Esophagus muscularis mucosa (tissue), 4 donors: ENCODE measurements around the gene EHD1. TPM values are rescaled to one million over a fixed set of nuclear protein-coding genes. Genes with fewer than 3 reads are reported as not detected.
A peak's percentile ranks its signal among the peaks of the same experiment; 100 is the strongest.

Source experiments
- DNase-seq: peaks from one replicate; pipeline ENCODE4 v3.0.0-alpha.2; 2017; ENCODE audit errors: extremely low spot score
- H3K27ac ChIP-seq, 4 donors: fragments of 200-600 bp; sonication (generic); replicated peaks in 1 of 4; 1 replicate in 3 of 4; 2 replicates in 1 of 4; pipeline ENCODE4 v1.5.1; 2016 to 2019; ENCODE audit warnings: mild to moderate bottlenecking in 1 of 4
- H3K27me3 ChIP-seq, 4 donors: fragments of 200-600 bp; sonication (generic); one replicate each; pipeline versions ENCODE4 v1.5.1 to v1.6.0; 2016 to 2019
- H3K36me3 ChIP-seq, 4 donors: fragments of 200-600 bp; sonication (generic); one replicate each; pipeline ENCODE4 v1.5.1; 2016 to 2019
- H3K4me1 ChIP-seq, 4 donors: fragments of 200-600 bp; sonication (generic); one replicate each; pipeline ENCODE4 v1.5.1; 2016 to 2019
- H3K4me3 ChIP-seq, 4 donors: fragments of 200-600 bp; sonication (generic); 1 replicate in 2 of 4; 2 replicates in 2 of 4; pipeline ENCODE4 v1.5.1; 2016 to 2019; ENCODE audit warnings: mild to moderate bottlenecking in 4 of 4, moderate library complexity in 1 of 4
- H3K9me3 ChIP-seq, 4 donors: fragments of 200-600 bp; sonication (generic); 1 replicate in 3 of 4; 2 replicates in 1 of 4; pipeline ENCODE4 v1.5.1; 2016 to 2019
- CTCF ChIP-seq, 3 experiments: fragments of 200-600 bp in 2 of 3; fragments of 450-650 bp in 1 of 3; sonication (generic) in 2 of 3; IDR thresholded peaks; one replicate each; pipeline ENCODE4 v1.5.1; 2017 to 2019; ENCODE audit warnings: antibody characterized with exemption in 3 of 3, mild to moderate bottlenecking in 2 of 3, moderate library complexity in 1 of 3
- EP300 ChIP-seq: sonication (generic); formaldehyde crosslinking; IDR thresholded peaks from one replicate; pipeline ENCODE4 v1.6.1; 2017; ENCODE audit warnings: antibody characterized with exemption
- POLR2A ChIP-seq: fragments of 450-650 bp; IDR thresholded peaks from one replicate; pipeline ENCODE4 v1.6.1; 2017; ENCODE audit warnings: antibody characterized with exemption, moderate library complexity, mild to moderate bottlenecking, low read depth
- POLR2AphosphoS5 ChIP-seq, 2 donors: sonication (generic); formaldehyde crosslinking; IDR thresholded peaks; one replicate each; pipeline ENCODE4 v1.6.1; 2017; ENCODE audit warnings: antibody characterized with exemption in 2 of 2
- WGBS: methylation state at CpG from one replicate; pipeline ENCODE4 v1.1.5; 2018; 5-methylcytosine and 5-hydroxymethylcytosine counted together
- intact Hi-C: fragments of 100-400 bp; cut with DNase I; formaldehyde crosslinking; loops from one replicate; pipeline ENCODE4 v1.15.1; 2023
- total RNA-seq, 4 donors: library from RNA; depleted of rRNA; stranded (reverse); fragments of >200 nt; gene quantifications; one replicate each; pipeline versions ENCODE4 v1.1.0 to v1.2.1, GENCODE V29; 2016

Gene EHD1
- total RNA-seq, 4 donors from 2014 or later, result 57.0 to 193 (median 104) TPM

- Histone ChIP-seq H3K4me3 (no peak overlapping the region), H3K36me3 (no peaks in the 10 kb centered on the region), H3K4me1 (peaks cover 16 to 32% (median 18%) of the 10 kb centered on the region in 4 donors), H3K27ac (no peak overlapping the region), H3K9me3 (no peaks in the 10 kb centered on the region), H3K27me3 (no peaks in the 10 kb centered on the region)
- intact Hi-C loops, result no loop called here
- no peak for TF ChIP-seq CTCF (IDR thresholded peaks at IDR 0.05)
- TF ChIP-seq POLR2AphosphoS5 (IDR thresholded peaks at IDR 0.05), result no peak
- TF ChIP-seq EP300, result no peak
- no peak for TF ChIP-seq POLR2A
- 80% methylated on average over 9 of the region's 15 CpGs for WGBS
- no peak for DNase-seq
Measured at GRCh38 chr11:64885367-64886286, 7.2 kb upstream of the EHD1 start.

- DNase-seq, result no peak
- Histone ChIP-seq H3K36me3 (no peaks in the 10 kb centered on the region), H3K9me3 (no peaks in the 10 kb centered on the region), H3K27ac (no peak overlapping the region), H3K4me1 (peaks cover 27 to 48% (median 30%) of the 10 kb centered on the region in 4 donors), H3K4me3 (no peak overlapping the region), H3K27me3 (no peaks in the 10 kb centered on the region)
- intact Hi-C loops, result no loop called here
- WGBS, result 89% methylated on average over 6 of the region's 8 CpGs
- TF ChIP-seq POLR2A, result no peak
- TF ChIP-seq POLR2AphosphoS5 (IDR thresholded peaks at IDR 0.05), result no peak
- TF ChIP-seq EP300, result no peak
- no peak for TF ChIP-seq CTCF (IDR thresholded peaks at IDR 0.05)
Measured at GRCh38 chr11:64884019-64884418, 5.6 kb upstream of the EHD1 start.

- no peak overlapping the region for H3K27ac ChIP-seq
- no peak overlapping the region for H3K4me3 ChIP-seq
- H3K27me3 ChIP-seq, result no peaks in the 10 kb centered on the region
- no CpG with 5 or more reads among the region's 5 CpGs for WGBS
- peaks cover 26 to 45% (median 29%) of the 10 kb centered on the region in 4 donors for H3K4me1 ChIP-seq
- no peak for DNase-seq
- intact Hi-C loops, result no loop called here
- no peak for TF ChIP-seq CTCF (IDR thresholded peaks at IDR 0.05)
- TF ChIP-seq EP300, result no peak
- TF ChIP-seq POLR2A, result no peak
- TF ChIP-seq POLR2AphosphoS5 (IDR thresholded peaks at IDR 0.05), result no peak
- no peaks in the 10 kb centered on the region for H3K9me3 ChIP-seq
- no peaks in the 10 kb centered on the region for H3K36me3 ChIP-seq
Measured at GRCh38 chr11:64883575-64883974, 5.2 kb upstream of the EHD1 start.

- Histone ChIP-seq H3K27ac (peak overlapping the region; percentile 32 to 43 (median 34)), H3K4me1 (peaks cover 15 to 38% (median 21%) of the 10 kb centered on the region in 4 donors), H3K36me3 (no peaks in the 10 kb centered on the region), H3K27me3 (no peaks in the 10 kb centered on the region), H3K9me3 (no peaks in the 10 kb centered on the region), H3K4me3 (no peak overlapping the region)
- TF ChIP-seq CTCF (IDR thresholded peaks at IDR 0.05), result no peak
- TF ChIP-seq EP300, result no peak
- TF ChIP-seq POLR2A, result no peak
- TF ChIP-seq POLR2AphosphoS5 (IDR thresholded peaks at IDR 0.05), result no peak
- DNase-seq, result no peak
- intact Hi-C loops, result no loop called here
- 63% methylated on average over 5 of the region's 5 CpGs for WGBS
Measured at GRCh38 chr11:64882243-64882642, 3.8 kb upstream of the EHD1 start.
